GM23338 (cell line): ENCODE measurements around the gene HAUS2. TPM values are rescaled to one million over a fixed set of nuclear protein-coding genes. Genes with fewer than 3 reads are reported as not detected.

Experiments used
- ATAC-seq: fragments of 200-7000 bp; cut with Tn5 transposase; 3 replicates; pipeline ENCODE4 v1.9.1; 2020
- DNase-seq: peaks from one replicate; pipeline ENCODE4 v3.0.0-alpha.2; 2015; ENCODE audit warnings: low spot score
- H2AFZ ChIP-seq: fragments of 200-600 bp; sonication (generic); 2 replicates; pipeline ENCODE4 v1.8.0; 2016; ENCODE audit warnings: antibody characterized with exemption, mild to moderate bottlenecking, moderate library complexity
- H3F3A ChIP-seq: fragments of 200-600 bp; sonication (generic); replicated peaks from 2 replicates; pipeline ENCODE4 v1.8.0; 2017; ENCODE audit warnings: antibody characterized with exemption, mixed run types, low read depth
- H3K27ac ChIP-seq: fragments of 200-600 bp; sonication (generic); 2 replicates; pipeline ENCODE4 v1.6.1; 2016; ENCODE audit warnings: low read depth
- H3K27me3 ChIP-seq: fragments of 200-600 bp; sonication (generic); 2 replicates; pipeline ENCODE4 v1.8.0; 2016; ENCODE audit warnings: mild to moderate bottlenecking, mixed run types, moderate library complexity; ENCODE audit not compliant: insufficient read depth
- H3K36me3 ChIP-seq: fragments of 200-600 bp; sonication (generic); 2 replicates; pipeline ENCODE4 v1.8.0; 2016; ENCODE audit warnings: mild to moderate bottlenecking; ENCODE audit not compliant: insufficient read depth
- H3K4me1 ChIP-seq: fragments of 200-600 bp; sonication (generic); 2 replicates; pipeline ENCODE4 v1.8.0; 2016; ENCODE audit warnings: mild to moderate bottlenecking, moderate library complexity; ENCODE audit not compliant: insufficient read depth
- H3K4me2 ChIP-seq: fragments of 200-600 bp; sonication (generic); 2 replicates; pipeline ENCODE4 v1.7.1; 2017; ENCODE audit warnings: mixed run types
- H3K4me3 ChIP-seq: fragments of 200-600 bp; sonication (generic); 2 replicates; pipeline ENCODE4 v1.6.1; 2016; ENCODE audit warnings: mixed run types
- H3K79me2 ChIP-seq: fragments of 200-600 bp; sonication (generic); replicated peaks from 2 replicates; pipeline ENCODE4 v1.8.0; 2017; ENCODE audit warnings: mild to moderate bottlenecking; ENCODE audit not compliant: insufficient read depth
- H3K9me2 ChIP-seq: fragments of 200-600 bp; sonication (generic); 2 replicates; pipeline ENCODE4 v1.8.0; 2017; ENCODE audit not compliant: insufficient read depth
- H4K20me1 ChIP-seq: fragments of 200-600 bp; sonication (generic); replicated peaks from 2 replicates; pipeline ENCODE4 v1.8.0; 2017; ENCODE audit warnings: mild to moderate bottlenecking; ENCODE audit not compliant: insufficient read depth
- H3K27ac Mint-ChIP-seq: 2 replicates; pipeline ENCODE4 v1.8.0; 2020; ENCODE audit warnings: inconsistent platforms, mild to moderate bottlenecking, moderate library complexity, mixed read lengths
- H3K27me3 Mint-ChIP-seq: 3 replicates; pipeline ENCODE4 v1.8.0; 2022; ENCODE audit warnings: low read depth, mild to moderate bottlenecking, moderate library complexity, mixed read lengths, inconsistent platforms; ENCODE audit not compliant: insufficient read depth, poor library complexity
- H3K36me3 Mint-ChIP-seq: 3 replicates; pipeline ENCODE4 v1.8.0; 2021; ENCODE audit warnings: low read depth, mild to moderate bottlenecking, inconsistent platforms, moderate library complexity, mixed read lengths
- H3K4me1 Mint-ChIP-seq: 3 replicates; pipeline ENCODE4 v1.8.0; 2020; ENCODE audit warnings: mild to moderate bottlenecking, inconsistent platforms, mixed read lengths
- H3K4me3 Mint-ChIP-seq: 3 replicates; pipeline ENCODE4 v1.8.0; 2021; ENCODE audit warnings: moderate library complexity, mild to moderate bottlenecking, inconsistent platforms, mixed read lengths
- H3K9me3 Mint-ChIP-seq: 3 replicates; pipeline ENCODE4 v1.8.0; 2020; ENCODE audit warnings: moderate library complexity, mild to moderate bottlenecking, inconsistent platforms, mixed read lengths
- CREB1 ChIP-seq: fragments of 250-450 bp; sonication (Bioruptor Pico); IDR thresholded peaks from 2 replicates; pipeline ENCODE4 v1.5.0; 2020; ENCODE audit warnings: low read depth, mild to moderate bottlenecking, moderate library complexity
- CTCF ChIP-seq, 2 experiments: fragments of 200-600 bp in 1 of 2; sonication (generic) in 1 of 2; conservative IDR thresholded peaks; 2 replicates each; pipeline versions ENCODE4 v1.5.1 to v1.6.1; 2016 to 2017; ENCODE audit warnings: antibody characterized with exemption in 2 of 2, low read depth in 2 of 2, mild to moderate bottlenecking in 2 of 2, moderate library complexity in 1 of 2
- ETS1 ChIP-seq: IDR thresholded peaks from 2 replicates; pipeline ENCODE4 v1.6.1; 2016; ENCODE audit warnings: antibody characterized with exemption
- EZH2phosphoT487 ChIP-seq: fragments of 200-600 bp; sonication (generic); IDR thresholded peaks from one replicate; pipeline ENCODE4 v1.8.1; 2018; ENCODE audit warnings: antibody characterized with exemption; ENCODE audit not compliant: unreplicated experiment
- JUNB ChIP-seq: IDR thresholded peaks from one replicate; pipeline ENCODE4 v1.6.1; 2016; ENCODE audit warnings: antibody characterized with exemption; ENCODE audit not compliant: unreplicated experiment
- POLR2AphosphoS5 ChIP-seq: IDR thresholded peaks from 2 replicates; pipeline ENCODE4 v1.6.1; 2016; ENCODE audit warnings: antibody characterized with exemption, low read depth
- STAT1 ChIP-seq: IDR thresholded peaks from one replicate; pipeline ENCODE4 v1.6.1; 2016; ENCODE audit warnings: antibody characterized with exemption; ENCODE audit not compliant: unreplicated experiment
- ZNF331 ChIP-seq: fragments of 250-450 bp; sonication (Bioruptor Pico); IDR thresholded peaks from 2 replicates; pipeline ENCODE4 v1.5.0; 2020; ENCODE audit warnings: low read depth, mild to moderate bottlenecking, moderate library complexity
- polyA plus RNA-seq: library from polyadenylated mRNA; unstranded; fragments of >200 nt; fragmentation: Nextera tagmentation; extraction: Ambion mirVana; gene quantifications from 2 replicates; pipeline ENCODE4 v1.2.1, GENCODE V29; 2016
- total RNA-seq: library from RNA; depleted of rRNA; stranded (reverse); fragments of >200 nt; shearing (Covaris generic); gene quantifications from 2 replicates; pipeline ENCODE4 v1.2.3, GENCODE V29; 2014
- TF ChIP-seq, protein P1 (sequence below): fragments of 250-450 bp; sonication (Bioruptor Pico); IDR thresholded peaks from 2 replicates; pipeline ENCODE4 v1.5.0; 2020; ENCODE audit warnings: mild to moderate bottlenecking, moderate library complexity
- TF ChIP-seq, protein P2 (sequence below): IDR thresholded peaks from one replicate; pipeline ENCODE4 v1.6.1; 2018; ENCODE audit warnings: antibody characterized with exemption; ENCODE audit not compliant: unreplicated experiment

Gene HAUS2
- total and polyA plus RNA-seq, 2 experiments from 2014 or later, result 30.9 to 32.7 TPM

DNA sequence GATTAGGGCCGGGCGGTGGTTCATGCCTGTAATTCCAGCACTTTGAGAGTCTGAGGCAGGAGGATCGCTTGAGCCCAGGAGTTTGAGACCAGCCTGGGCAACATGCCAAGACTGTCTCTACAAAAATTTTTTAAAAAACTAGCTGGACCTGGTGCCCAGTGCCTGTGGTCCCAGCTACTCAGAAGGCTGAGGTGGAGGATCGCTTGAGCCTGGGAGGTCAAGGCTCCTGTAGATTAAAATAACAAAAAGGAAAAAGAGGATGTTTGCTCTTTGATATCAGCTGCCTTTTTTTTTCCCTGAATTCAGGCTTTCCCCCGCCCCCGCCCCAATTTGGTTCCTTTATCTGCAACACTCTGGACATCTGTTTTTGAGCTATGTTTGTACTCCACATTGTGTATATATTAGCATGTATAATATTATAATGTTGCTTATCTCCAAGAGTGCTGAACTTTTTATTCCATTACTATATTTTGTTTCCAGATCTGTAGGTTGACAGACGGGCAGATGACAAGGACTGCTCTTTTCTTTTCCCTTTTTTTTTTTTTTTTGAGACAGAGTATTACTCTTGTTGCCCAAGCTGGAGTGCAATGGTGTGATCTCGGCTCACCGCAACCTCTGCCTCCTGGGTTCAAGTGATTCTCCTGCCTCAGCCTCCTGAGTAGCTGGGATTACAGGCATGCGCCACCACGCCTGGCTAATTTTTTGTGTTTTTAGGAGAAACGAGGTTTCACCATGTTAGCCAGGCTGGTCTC, 48.6 kb upstream of the HAUS2 start (continued):
- TF ChIP-seq, protein P1, sequence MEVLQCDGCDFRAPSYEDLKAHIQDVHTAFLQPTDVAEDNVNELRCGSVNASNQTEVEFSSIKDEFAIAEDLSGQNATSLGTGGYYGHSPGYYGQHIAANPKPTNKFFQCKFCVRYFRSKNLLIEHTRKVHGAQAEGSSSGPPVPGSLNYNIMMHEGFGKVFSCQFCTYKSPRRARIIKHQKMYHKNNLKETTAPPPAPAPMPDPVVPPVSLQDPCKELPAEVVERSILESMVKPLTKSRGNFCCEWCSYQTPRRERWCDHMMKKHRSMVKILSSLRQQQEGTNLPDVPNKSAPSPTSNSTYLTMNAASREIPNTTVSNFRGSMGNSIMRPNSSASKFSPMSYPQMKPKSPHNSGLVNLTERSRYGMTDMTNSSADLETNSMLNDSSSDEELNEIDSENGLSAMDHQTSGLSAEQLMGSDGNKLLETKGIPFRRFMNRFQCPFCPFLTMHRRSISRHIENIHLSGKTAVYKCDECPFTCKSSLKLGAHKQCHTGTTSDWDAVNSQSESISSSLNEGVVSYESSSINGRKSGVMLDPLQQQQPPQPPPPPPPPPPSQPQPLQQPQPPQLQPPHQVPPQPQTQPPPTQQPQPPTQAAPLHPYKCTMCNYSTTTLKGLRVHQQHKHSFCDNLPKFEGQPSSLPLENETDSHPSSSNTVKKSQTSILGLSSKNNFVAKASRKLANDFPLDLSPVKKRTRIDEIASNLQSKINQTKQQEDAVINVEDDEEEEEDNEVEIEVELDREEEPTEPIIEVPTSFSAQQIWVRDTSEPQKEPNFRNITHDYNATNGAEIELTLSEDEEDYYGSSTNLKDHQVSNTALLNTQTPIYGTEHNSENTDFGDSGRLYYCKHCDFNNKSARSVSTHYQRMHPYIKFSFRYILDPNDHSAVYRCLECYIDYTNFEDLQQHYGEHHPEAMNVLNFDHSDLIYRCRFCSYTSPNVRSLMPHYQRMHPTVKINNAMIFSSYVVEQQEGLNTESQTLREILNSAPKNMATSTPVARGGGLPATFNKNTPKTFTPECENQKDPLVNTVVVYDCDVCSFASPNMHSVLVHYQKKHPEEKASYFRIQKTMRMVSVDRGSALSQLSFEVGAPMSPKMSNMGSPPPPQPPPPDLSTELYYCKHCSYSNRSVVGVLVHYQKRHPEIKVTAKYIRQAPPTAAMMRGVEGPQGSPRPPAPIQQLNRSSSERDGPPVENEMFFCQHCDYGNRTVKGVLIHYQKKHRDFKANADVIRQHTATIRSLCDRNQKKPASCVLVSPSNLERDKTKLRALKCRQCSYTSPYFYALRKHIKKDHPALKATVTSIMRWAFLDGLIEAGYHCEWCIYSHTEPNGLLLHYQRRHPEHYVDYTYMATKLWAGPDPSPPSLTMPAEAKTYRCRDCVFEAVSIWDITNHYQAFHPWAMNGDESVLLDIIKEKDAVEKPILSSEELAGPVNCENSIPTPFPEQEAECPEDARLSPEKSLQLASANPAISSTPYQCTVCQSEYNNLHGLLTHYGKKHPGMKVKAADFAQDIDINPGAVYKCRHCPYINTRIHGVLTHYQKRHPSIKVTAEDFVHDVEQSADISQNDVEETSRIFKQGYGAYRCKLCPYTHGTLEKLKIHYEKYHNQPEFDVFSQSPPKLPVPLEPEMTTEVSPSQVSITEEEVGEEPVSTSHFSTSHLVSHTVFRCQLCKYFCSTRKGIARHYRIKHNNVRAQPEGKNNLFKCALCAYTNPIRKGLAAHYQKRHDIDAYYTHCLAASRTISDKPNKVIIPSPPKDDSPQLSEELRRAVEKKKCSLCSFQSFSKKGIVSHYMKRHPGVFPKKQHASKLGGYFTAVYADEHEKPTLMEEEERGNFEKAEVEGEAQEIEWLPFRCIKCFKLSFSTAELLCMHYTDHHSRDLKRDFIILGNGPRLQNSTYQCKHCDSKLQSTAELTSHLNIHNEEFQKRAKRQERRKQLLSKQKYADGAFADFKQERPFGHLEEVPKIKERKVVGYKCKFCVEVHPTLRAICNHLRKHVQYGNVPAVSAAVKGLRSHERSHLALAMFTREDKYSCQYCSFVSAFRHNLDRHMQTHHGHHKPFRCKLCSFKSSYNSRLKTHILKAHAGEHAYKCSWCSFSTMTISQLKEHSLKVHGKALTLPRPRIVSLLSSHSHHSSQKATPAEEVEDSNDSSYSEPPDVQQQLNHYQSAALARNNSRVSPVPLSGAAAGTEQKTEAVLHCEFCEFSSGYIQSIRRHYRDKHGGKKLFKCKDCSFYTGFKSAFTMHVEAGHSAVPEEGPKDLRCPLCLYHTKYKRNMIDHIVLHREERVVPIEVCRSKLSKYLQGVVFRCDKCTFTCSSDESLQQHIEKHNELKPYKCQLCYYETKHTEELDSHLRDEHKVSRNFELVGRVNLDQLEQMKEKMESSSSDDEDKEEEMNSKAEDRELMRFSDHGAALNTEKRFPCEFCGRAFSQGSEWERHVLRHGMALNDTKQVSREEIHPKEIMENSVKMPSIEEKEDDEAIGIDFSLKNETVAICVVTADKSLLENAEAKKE (CRISPR knock-in tag), result no peak
- TF ChIP-seq ZNF331 (CRISPR knock-in tag), result no peak
- no peak for TF ChIP-seq ETS1

DNA sequence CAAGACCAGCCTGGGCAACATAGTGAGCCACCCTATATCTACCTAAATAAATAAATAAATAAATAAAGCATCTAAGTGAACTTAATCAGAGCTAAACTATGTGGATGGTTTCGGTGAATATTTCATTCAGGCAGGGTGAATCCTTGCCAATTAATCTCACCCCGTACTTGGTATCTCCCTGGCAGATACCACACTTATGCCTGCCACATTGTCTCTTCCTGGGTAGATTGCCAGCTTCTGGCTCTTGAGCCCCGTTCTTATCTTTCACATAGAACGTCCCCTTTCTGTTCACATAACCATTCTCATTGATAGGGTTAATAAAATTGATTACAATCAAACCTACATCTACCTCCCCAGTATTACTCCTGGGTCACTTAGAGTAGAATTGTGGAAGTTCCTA, 46.2 kb upstream of the HAUS2 start:
- Mint-ChIP-seq H3K4me3 (no peak overlapping the region), H3K36me3 (peaks cover 8% of the 10 kb centered on the region; the same call in 1 of the 3 replicates), H3K4me1 (peaks cover 17% of the 10 kb centered on the region), H3K9me3 (no peaks in the 10 kb centered on the region), H3K27ac (no peak overlapping the region), H3K27me3 (no peaks in the 10 kb centered on the region)
- H3K4me3 ChIP-seq, result no peak overlapping the region
- no peak overlapping the region for H2AFZ ChIP-seq
- no peaks in the 10 kb centered on the region for H3K27me3 ChIP-seq
- H3F3A ChIP-seq, result no peaks in the 10 kb centered on the region
- peaks cover 28% of the 10 kb centered on the region for H3K4me1 ChIP-seq
- H3K4me2 ChIP-seq, result no peak overlapping the region
- H4K20me1 ChIP-seq, result peaks cover 15% of the 10 kb centered on the region; the same call in 1 of the 2 replicates
- no peaks in the 10 kb centered on the region for H3K9me2 ChIP-seq
- no peak overlapping the region for H3K27ac ChIP-seq
- DNase-seq (no peak), ATAC-seq (no peak)
- H3K79me2 ChIP-seq, result peaks cover 92% of the 10 kb centered on the region
- H3K36me3 ChIP-seq, result no peaks in the 10 kb centered on the region
- TF ChIP-seq ZNF331 (CRISPR knock-in tag) (no peak), ETS1 (no peak), JUNB (no peak), CREB1 (CRISPR knock-in tag) (no peak), STAT1 (no peak), POLR2AphosphoS5 (no peak), CTCF (conservative IDR thresholded peaks at IDR 0.05; ENCODE audit: low read depth in 2 of 2) (no peak), EZH2phosphoT487 (no peak)
- TF ChIP-seq, protein P2, sequence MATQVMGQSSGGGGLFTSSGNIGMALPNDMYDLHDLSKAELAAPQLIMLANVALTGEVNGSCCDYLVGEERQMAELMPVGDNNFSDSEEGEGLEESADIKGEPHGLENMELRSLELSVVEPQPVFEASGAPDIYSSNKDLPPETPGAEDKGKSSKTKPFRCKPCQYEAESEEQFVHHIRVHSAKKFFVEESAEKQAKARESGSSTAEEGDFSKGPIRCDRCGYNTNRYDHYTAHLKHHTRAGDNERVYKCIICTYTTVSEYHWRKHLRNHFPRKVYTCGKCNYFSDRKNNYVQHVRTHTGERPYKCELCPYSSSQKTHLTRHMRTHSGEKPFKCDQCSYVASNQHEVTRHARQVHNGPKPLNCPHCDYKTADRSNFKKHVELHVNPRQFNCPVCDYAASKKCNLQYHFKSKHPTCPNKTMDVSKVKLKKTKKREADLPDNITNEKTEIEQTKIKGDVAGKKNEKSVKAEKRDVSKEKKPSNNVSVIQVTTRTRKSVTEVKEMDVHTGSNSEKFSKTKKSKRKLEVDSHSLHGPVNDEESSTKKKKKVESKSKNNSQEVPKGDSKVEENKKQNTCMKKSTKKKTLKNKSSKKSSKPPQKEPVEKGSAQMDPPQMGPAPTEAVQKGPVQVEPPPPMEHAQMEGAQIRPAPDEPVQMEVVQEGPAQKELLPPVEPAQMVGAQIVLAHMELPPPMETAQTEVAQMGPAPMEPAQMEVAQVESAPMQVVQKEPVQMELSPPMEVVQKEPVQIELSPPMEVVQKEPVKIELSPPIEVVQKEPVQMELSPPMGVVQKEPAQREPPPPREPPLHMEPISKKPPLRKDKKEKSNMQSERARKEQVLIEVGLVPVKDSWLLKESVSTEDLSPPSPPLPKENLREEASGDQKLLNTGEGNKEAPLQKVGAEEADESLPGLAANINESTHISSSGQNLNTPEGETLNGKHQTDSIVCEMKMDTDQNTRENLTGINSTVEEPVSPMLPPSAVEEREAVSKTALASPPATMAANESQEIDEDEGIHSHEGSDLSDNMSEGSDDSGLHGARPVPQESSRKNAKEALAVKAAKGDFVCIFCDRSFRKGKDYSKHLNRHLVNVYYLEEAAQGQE, result no peak
